ENCODE data around the gene DIP2C.

DNA sequence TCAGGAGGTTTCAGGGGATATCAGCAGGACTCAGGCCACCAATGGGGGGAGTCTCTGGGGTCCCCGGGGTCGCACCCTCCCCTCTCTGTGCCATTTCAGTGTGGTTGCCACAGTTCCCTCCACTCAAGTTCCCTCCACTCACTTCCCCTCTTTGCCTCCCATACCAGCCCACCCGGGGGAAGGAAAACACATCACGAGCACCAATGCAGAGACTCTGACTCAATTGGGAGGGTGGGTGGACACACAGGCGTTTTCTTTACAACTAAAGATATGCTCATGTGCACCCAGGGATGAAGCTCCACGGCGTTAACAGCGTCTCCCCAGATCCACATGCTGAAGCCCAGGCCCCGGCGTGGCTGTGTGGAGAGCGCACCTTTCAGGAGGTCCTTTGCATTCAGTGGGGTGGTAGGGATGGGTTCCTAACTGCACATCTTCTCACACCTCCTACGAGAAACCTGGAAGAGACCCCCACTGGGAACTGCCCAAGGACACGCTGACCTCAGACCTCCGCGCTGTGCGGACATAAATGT is 300.1 kb downstream of the DIP2C start:
- TF ChIP-seq, protein P1, sequence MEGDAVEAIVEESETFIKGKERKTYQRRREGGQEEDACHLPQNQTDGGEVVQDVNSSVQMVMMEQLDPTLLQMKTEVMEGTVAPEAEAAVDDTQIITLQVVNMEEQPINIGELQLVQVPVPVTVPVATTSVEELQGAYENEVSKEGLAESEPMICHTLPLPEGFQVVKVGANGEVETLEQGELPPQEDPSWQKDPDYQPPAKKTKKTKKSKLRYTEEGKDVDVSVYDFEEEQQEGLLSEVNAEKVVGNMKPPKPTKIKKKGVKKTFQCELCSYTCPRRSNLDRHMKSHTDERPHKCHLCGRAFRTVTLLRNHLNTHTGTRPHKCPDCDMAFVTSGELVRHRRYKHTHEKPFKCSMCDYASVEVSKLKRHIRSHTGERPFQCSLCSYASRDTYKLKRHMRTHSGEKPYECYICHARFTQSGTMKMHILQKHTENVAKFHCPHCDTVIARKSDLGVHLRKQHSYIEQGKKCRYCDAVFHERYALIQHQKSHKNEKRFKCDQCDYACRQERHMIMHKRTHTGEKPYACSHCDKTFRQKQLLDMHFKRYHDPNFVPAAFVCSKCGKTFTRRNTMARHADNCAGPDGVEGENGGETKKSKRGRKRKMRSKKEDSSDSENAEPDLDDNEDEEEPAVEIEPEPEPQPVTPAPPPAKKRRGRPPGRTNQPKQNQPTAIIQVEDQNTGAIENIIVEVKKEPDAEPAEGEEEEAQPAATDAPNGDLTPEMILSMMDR (IDR thresholded peaks at IDR 0.05), result no peak
- TF ChIP-seq POLR2A (IDR thresholded peaks at IDR 0.05), result no peak

Measured in stomach (tissue), 4 donors.